HCT116 (cell line): ENCODE results near the gene SF3B1. TPM values are rescaled to one million over a fixed set of nuclear protein-coding genes. Genes with fewer than 3 reads are reported as not detected.

ENCODE experiments used
- ATAC-seq: fragments of 200-7000 bp; cut with Tn5 transposase; 2 replicates; pipeline ENCODE4 v1.9.1; 2020; ENCODE audit warnings: mild to moderate bottlenecking, moderate library complexity
- BruUV-seq: library from RNA; stranded (reverse); fragments of 400-500 nt; replicated peaks from 2 replicates; lab custom pipeline; 2021; lab: Mats Ljungman, UMichigan
- CTCF ChIA-PET: fragments of 300-600 bp; sonication (Branson Sonifier 250); formaldehyde crosslinking; loops from one replicate; lab custom pipeline; 2021; ENCODE audit warnings: antibody characterized with exemption; lab: Charles Lee
- POLR2A ChIA-PET: fragments of 300-600, 350-600 bp; sonication (Branson Sonifier 250); formaldehyde crosslinking; loops from one replicate; lab custom pipeline; 2021; ENCODE audit warnings: antibody characterized with exemption; lab: Charles Lee
- RAD21 ChIA-PET, 2 experiments: fragments of 300-600 bp; sonication (Branson Sonifier 250); formaldehyde crosslinking; loops; one replicate each; lab custom pipeline; 2023; ENCODE audit warnings: low total read pairs in 2 of 2; ENCODE audit not compliant: uncharacterized antibody in 2 of 2, unreplicated experiment in 2 of 2, low non-redundant PET in 1 of 2; lab: Charles Lee
- DNase-seq: peaks from one replicate; pipeline ENCODE4 v3.0.0-alpha.2; 2010; ENCODE audit warnings: low read depth, low spot score
- H2AFZ ChIP-seq: fragments of 200-600 bp; shearing (Covaris generic), sonication (generic); 2 replicates; pipeline ENCODE4 v1.6.1; 2017; ENCODE audit warnings: low read depth, mixed run types, mixed read lengths, antibody characterized with exemption, low read length; ENCODE audit not compliant: poor library complexity, severe bottlenecking
- H3K27ac ChIP-seq: 2 replicates; pipeline ENCODE4 v1.5.1; 2012; ENCODE audit warnings: low read depth, low read length
- H3K27me3 ChIP-seq: fragments of 200-600 bp; sonication (generic); 2 replicates; pipeline ENCODE4 v1.6.1; 2016; ENCODE audit warnings: mixed run types, low read length, mixed read lengths; ENCODE audit not compliant: insufficient read depth
- H3K36me3 ChIP-seq, 2 experiments: fragments of 200-500 bp in 1 of 2; fragments of 200-600 bp in 1 of 2; sonication (Bioruptor generic) in 1 of 2; sonication (generic) in 1 of 2; 2 replicates each; pipeline versions ENCODE4 v1.5.1 to v1.6.1; 2014 to 2016; ENCODE audit warnings: low read length in 2 of 2, inconsistent platforms in 1 of 2, mixed read lengths in 1 of 2, mixed run types in 1 of 2; ENCODE audit not compliant: insufficient read depth in 2 of 2, control insufficient read depth in 1 of 2
- H3K4me1 ChIP-seq, 2 experiments: fragments of 200-600 bp in 1 of 2; sonication (generic) in 1 of 2; 2 replicates each; pipeline versions ENCODE4 v1.5.1 to v1.6.1; 2012 to 2017; ENCODE audit warnings: low read length in 2 of 2, inconsistent platforms in 1 of 2, mild to moderate bottlenecking in 1 of 2, mixed read lengths in 1 of 2, mixed run types in 1 of 2, moderate library complexity in 1 of 2; ENCODE audit not compliant: insufficient read depth in 2 of 2, control insufficient read depth in 1 of 2
- H3K4me2 ChIP-seq: fragments of 200-600 bp; sonication (generic); 2 replicates; pipeline ENCODE4 v1.6.1; 2017; ENCODE audit warnings: mixed run types, low read length, mixed read lengths
- H3K4me3 ChIP-seq, 2 experiments: fragments of 200-600 bp in 1 of 2; sonication (generic) in 1 of 2; replicated peaks in 1 of 2; 2 replicates each; pipeline ENCODE4 v1.5.1; 2011 to 2016; ENCODE audit warnings: low read length in 2 of 2, control low read depth in 1 of 2, low read depth in 1 of 2, mild to moderate bottlenecking in 1 of 2, mixed read lengths in 1 of 2, mixed run types in 1 of 2
- H3K79me2 ChIP-seq: fragments of 200-600 bp; sonication (generic); 2 replicates; pipeline ENCODE4 v1.6.1; 2017; ENCODE audit warnings: mild to moderate bottlenecking, mixed run types, low read length, moderate library complexity, mixed read lengths; ENCODE audit not compliant: insufficient read depth
- H3K9ac ChIP-seq: fragments of 200-600 bp; sonication (generic); 2 replicates; pipeline ENCODE4 v1.6.1; 2016; ENCODE audit warnings: low read length, mixed read lengths
- H3K9me2 ChIP-seq: fragments of 200-600 bp; sonication (generic), shearing (Covaris generic); 2 replicates; pipeline ENCODE4 v1.6.1; 2017; ENCODE audit warnings: mixed run types, mild to moderate bottlenecking, moderate library complexity; ENCODE audit not compliant: insufficient read depth
- H3K9me3 ChIP-seq, 2 experiments: fragments of 200-500 bp in 1 of 2; fragments of 200-600 bp in 1 of 2; sonication (Bioruptor generic) in 1 of 2; sonication (generic) in 1 of 2; 2 replicates each; pipeline ENCODE4 v1.6.1; 2014 to 2017; ENCODE audit warnings: low read length in 2 of 2, mixed read lengths in 2 of 2, inconsistent platforms in 1 of 2, low read depth in 1 of 2, mild to moderate bottlenecking in 1 of 2, mixed run types in 1 of 2, moderate library complexity in 1 of 2; ENCODE audit not compliant: control insufficient read depth in 1 of 2, insufficient read depth in 1 of 2
- H4K20me1 ChIP-seq: fragments of 200-600 bp; sonication (generic), shearing (Covaris generic); 2 replicates; pipeline ENCODE4 v1.6.1; 2017; ENCODE audit warnings: mixed run types, mild to moderate bottlenecking, moderate library complexity; ENCODE audit not compliant: insufficient read depth
- CTCF ChIP-seq, 3 experiments: fragments of 200-600 bp in 1 of 3; sonication (generic) in 1 of 3; IDR thresholded peaks in 2 of 3; conservative IDR thresholded peaks in 1 of 3; 2 replicates each; pipeline ENCODE4 v1.5.1; 2012 to 2017; ENCODE audit warnings: low read depth in 2 of 3, low read length in 2 of 3, antibody characterized with exemption in 1 of 3, borderline replicate concordance in 1 of 3, control low read depth in 1 of 3, mild to moderate bottlenecking in 1 of 3, mixed read lengths in 1 of 3, mixed run types in 1 of 3, moderate library complexity in 1 of 3; ENCODE audit not compliant: insufficient read depth in 1 of 3
- EGR1 ChIP-seq: IDR thresholded peaks from 2 replicates; pipeline ENCODE4 v1.6.1; 2012; ENCODE audit warnings: low read depth
- ELF1 ChIP-seq: IDR thresholded peaks from 2 replicates; pipeline ENCODE4 v1.6.1; 2012; ENCODE audit warnings: low read depth, borderline replicate concordance
- EZH2phosphoT487 ChIP-seq: fragments of 200-600 bp; IDR thresholded peaks from 2 replicates; pipeline ENCODE4 v1.6.1; 2018; ENCODE audit warnings: antibody characterized with exemption, borderline replicate concordance
- MAX ChIP-seq: IDR thresholded peaks from 2 replicates; pipeline ENCODE4 v1.6.1; 2012
- POLR2A ChIP-seq: IDR thresholded peaks from 2 replicates; pipeline ENCODE4 v1.7.0; 2011; ENCODE audit warnings: borderline replicate concordance; ENCODE audit not compliant: insufficient read depth, insufficient read length; ENCODE audit errors: extremely low read depth
- RAD21 ChIP-seq: IDR thresholded peaks from 2 replicates; pipeline ENCODE4 v1.6.1; 2012; ENCODE audit warnings: low read depth, mild to moderate bottlenecking
- SRF ChIP-seq: IDR thresholded peaks from 2 replicates; pipeline ENCODE4 v1.6.1; 2012; ENCODE audit warnings: low read depth
- TCF7L2 ChIP-seq: IDR thresholded peaks from 2 replicates; pipeline ENCODE4 v1.7.0; 2011; ENCODE audit warnings: borderline replicate concordance, inconsistent platforms; ENCODE audit not compliant: insufficient read depth, insufficient read length; ENCODE audit errors: extremely low read depth
- ZBTB33 ChIP-seq: IDR thresholded peaks from 2 replicates; pipeline ENCODE4 v1.6.1; 2011; ENCODE audit warnings: mild to moderate bottlenecking, low read length, moderate library complexity; ENCODE audit not compliant: insufficient replicate concordance; ENCODE audit errors: extremely low read depth
- ZFX ChIP-seq: fragments of 450-650 bp; IDR thresholded peaks from 2 replicates; pipeline ENCODE4 v1.6.1; 2017
- ZNF274 ChIP-seq: fragments of 200-500 bp; sonication (Bioruptor generic); IDR thresholded peaks from 2 replicates; pipeline ENCODE4 v1.6.1; 2014; ENCODE audit warnings: mild to moderate bottlenecking, low read depth, low read length, inconsistent platforms
- intact Hi-C: fragments of 100-400 bp; cut with micrococcal nuclease; formaldehyde crosslinking; loops from 2 replicates; pipeline ENCODE4 v1.10.0; 2022
- total RNA-seq: library from RNA; stranded (reverse); gene quantifications from one replicate; pipeline ENCODE4 v1.2.1, GENCODE V29; 2021; ENCODE audit not compliant: unreplicated experiment

SF3B1 gene
- total RNA-seq, 1 experiment from 2014 or later = 282 TPM

- Histone ChIP-seq H3K79me2 (peaks cover 91% of the 10 kb centered on the region), H3K36me3 (0 out of 4 replicates have a peak, but pooled peaks cover 0 to 3% of the 10 kb centered on the region in 2 experiments), H3K27ac (no peak overlapping the region), H3K4me2 (peak overlapping the region; percentile 3; the same call in 1 of the 2 replicates), H3K27me3 (no peaks in the 10 kb centered on the region), H3K4me3 (no peak overlapping the region), H3K9me3 (no peaks in the 10 kb centered on the region), H3K4me1 (peaks cover 6 to 22% of the 10 kb centered on the region in 2 experiments; a peak in 2 of 4 replicates), H2AFZ (no peak overlapping the region), H3K9ac (no peak overlapping the region)
- ChIA-PET RAD21 (no interaction called here), CTCF (no interaction called here), POLR2A (interaction anchor here (2.0 kb wide), 1 partner anchor 21 kb away, joined by 5 read pairs; the partner anchor contains the start of gene COQ10B)
- intact Hi-C loops = no loop called here
- BruUV-seq = no TSS peak
- DNase-seq = no peak
- no peak for ATAC-seq
- TF ChIP-seq RAD21 (no peak), ZFX (no peak), CTCF (IDR thresholded peaks at IDR 0.05 in 2 of 3, conservative IDR thresholded peaks at IDR 0.05 in 1 of 3; ENCODE audit: borderline replicate concordance in 1 of 3, insufficient read depth in 1 of 3, low read depth in 2 of 3, low read length in 2 of 3) (no peak)
- TF ChIP-seq, all 23 proteins: peak for 0
- Histone ChIP-seq H4K20me1 (peaks cover 38% of the 10 kb centered on the region), H3K9me2 (no peaks in the 10 kb centered on the region)
Observed at GRCh38 chr2:197431858-197432257, 3.0 kb downstream of the SF3B1 start.

GRCh38 chr2:197427986-197428385 is 6.8 kb downstream of the SF3B1 start:
- ChIA-PET POLR2A (no interaction called here), CTCF (no interaction called here), RAD21 (no interaction called here)
- H3K27me3 ChIP-seq = no peaks in the 10 kb centered on the region
- no peaks in the 10 kb centered on the region for H3K9me3 ChIP-seq
- H3K79me2 ChIP-seq = peaks cover 100% of the 10 kb centered on the region
- no peak overlapping the region for H3K4me2 ChIP-seq
- no TSS peak for BruUV-seq
- H3K4me1 ChIP-seq = peaks cover 4 to 7% of the 10 kb centered on the region in 2 experiments; a peak in 2 of 4 replicates
- H2AFZ ChIP-seq = no peak overlapping the region
- no peak for TF ChIP-seq ZNF274
- no peak for TF ChIP-seq SRF
- no peak for TF ChIP-seq ZBTB33
- TF ChIP-seq RAD21 = no peak
- TF ChIP-seq EGR1 = no peak
- no peak for TF ChIP-seq EZH2phosphoT487
- no peak for TF ChIP-seq CTCF (IDR thresholded peaks at IDR 0.05 in 2 of 3, conservative IDR thresholded peaks at IDR 0.05 in 1 of 3; ENCODE audit: borderline replicate concordance in 1 of 3, insufficient read depth in 1 of 3, low read depth in 2 of 3, low read length in 2 of 3)
- no peak for TF ChIP-seq ZFX
- TF ChIP-seq MAX = no peak
- TF ChIP-seq POLR2A = no peak
- no peak for TF ChIP-seq ELF1
- TF ChIP-seq TCF7L2 = no peak
- H3K27ac ChIP-seq = no peak overlapping the region
- no peak overlapping the region for H3K4me3 ChIP-seq
- peaks cover 63% of the 10 kb centered on the region for H4K20me1 ChIP-seq
- intact Hi-C loops = no loop called here
- H3K36me3 ChIP-seq = peaks cover 3 to 13% of the 10 kb centered on the region in 2 experiments; a peak in 2 of 4 replicates
- H3K9me2 ChIP-seq = no peaks in the 10 kb centered on the region
- no peak overlapping the region for H3K9ac ChIP-seq
- DNase-seq (no peak), ATAC-seq (no peak)
